ENCODE measurements around the gene PLPPR2.

DNA sequence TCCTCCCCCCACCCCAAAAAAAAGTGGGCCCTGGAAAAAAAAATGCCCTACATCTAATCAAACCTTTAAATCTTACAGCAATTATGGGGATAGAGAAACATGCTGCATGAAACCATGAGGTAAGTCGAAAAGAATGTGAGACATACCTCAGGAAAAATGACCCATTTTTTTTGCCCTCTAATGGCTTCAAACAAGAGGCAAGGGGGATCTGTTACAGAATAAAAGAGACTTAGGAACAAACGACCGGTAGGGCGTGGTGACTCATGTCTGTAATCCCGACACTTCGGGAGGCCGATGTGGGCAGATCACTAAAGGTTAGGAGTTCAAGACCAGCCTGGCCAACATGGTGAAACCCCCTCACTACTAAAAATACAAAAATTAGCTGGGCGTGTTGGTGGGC is 55.5 kb downstream of the PLPPR2 start:
- TF ChIP-seq POLR2A (IDR thresholded peaks at IDR 0.05; ENCODE audit: low read depth, low read length) (no peak), CTCF (conservative IDR thresholded peaks at IDR 0.05; ENCODE audit: low read depth, low read length) (no peak), SMC3 (IDR thresholded peaks at IDR 0.05; ENCODE audit: low read depth, low read length) (no peak), USF2 (IDR thresholded peaks at IDR 0.05; ENCODE audit: low read depth, low read length) (no peak), CHD1 (IDR thresholded peaks at IDR 0.05; ENCODE audit: low read depth, low read length) (no peak), RFX5 (IDR thresholded peaks at IDR 0.05; ENCODE audit: low read depth, low read length) (no peak), FOS (IDR thresholded peaks at IDR 0.05; ENCODE audit: low read depth, low read length) (no peak), BHLHE40 (IDR thresholded peaks at IDR 0.05; ENCODE audit: low read depth, low read length) (no peak), RAD21 (IDR thresholded peaks at IDR 0.05; ENCODE audit: low read length) (no peak), CEBPB (IDR thresholded peaks at IDR 0.05; ENCODE audit: low read depth, low read length) (no peak)
